Stomach (tissue), 4 donors: ENCODE measurements around the gene DENND4B.

Experiments
- CTCF ChIP-seq, 7 experiments: fragments of 450-650 bp in 4 of 7; fragments of 200-600 bp in 3 of 7; sonication (generic) in 3 of 7; IDR thresholded peaks; one replicate each; pipeline ENCODE4 v1.5.1; 2016 to 2019; ENCODE audit warnings: antibody characterized with exemption in 7 of 7, control low read depth in 2 of 7, mild to moderate bottlenecking in 1 of 7
- EP300 ChIP-seq: sonication (generic); formaldehyde crosslinking; IDR thresholded peaks from one replicate; pipeline ENCODE4 v1.6.1; 2017; ENCODE audit warnings: antibody characterized with exemption
- POLR2A ChIP-seq, 4 donors: fragments of 450-650 bp; IDR thresholded peaks; one replicate each; pipeline ENCODE4 v1.6.1; 2016; ENCODE audit warnings: antibody characterized with exemption in 4 of 4, control low read depth in 2 of 4, mild to moderate bottlenecking in 1 of 4, moderate library complexity in 1 of 4
- POLR2AphosphoS5 ChIP-seq, 3 donors: sonication (generic); formaldehyde crosslinking; IDR thresholded peaks; one replicate each; pipeline ENCODE4 v1.6.1; 2016; ENCODE audit warnings: antibody characterized with exemption in 3 of 3

DNA sequence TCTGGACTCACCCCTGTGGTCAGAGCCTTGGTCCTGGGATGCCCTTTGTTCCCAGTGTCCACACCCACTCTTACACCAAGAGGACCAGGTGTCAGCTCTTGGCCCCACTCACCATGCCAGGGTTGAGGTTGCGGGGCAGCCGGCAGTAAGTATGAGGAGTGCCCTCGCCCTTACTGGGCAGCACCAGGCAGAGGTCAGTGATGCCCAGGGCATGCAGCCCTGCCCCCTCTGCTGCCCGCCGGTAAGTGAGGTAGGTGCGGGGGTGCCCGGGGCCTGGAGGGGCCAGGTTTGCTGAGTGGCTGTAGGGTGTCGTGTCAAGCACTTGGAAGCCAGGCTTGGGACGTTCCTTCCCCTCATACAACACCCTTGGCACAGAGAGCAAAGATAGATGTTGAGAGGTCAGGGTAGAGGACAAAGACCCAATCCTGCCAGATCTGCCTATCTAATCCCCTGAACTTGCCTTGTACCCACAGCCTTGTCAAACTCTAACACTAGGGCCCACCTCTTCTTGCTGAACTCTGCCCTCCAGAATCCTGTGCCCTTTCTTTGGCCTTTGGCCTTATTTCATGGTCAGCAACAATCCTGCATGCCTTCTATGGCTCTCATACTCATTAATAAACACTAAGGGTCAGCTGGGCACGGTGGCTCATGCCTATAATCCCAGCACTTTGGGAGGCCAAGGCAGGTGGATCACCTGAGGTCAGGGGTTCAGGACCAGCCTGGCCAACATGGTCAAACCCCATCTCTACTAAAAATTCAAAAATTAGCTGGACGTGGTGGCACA, 3.6 kb downstream of the DENND4B start:
- no peak for TF ChIP-seq CTCF (IDR thresholded peaks at IDR 0.05)
- no peak for TF ChIP-seq POLR2AphosphoS5 (IDR thresholded peaks at IDR 0.05)
- no peak for TF ChIP-seq POLR2A (IDR thresholded peaks at IDR 0.05)
- no peak for TF ChIP-seq EP300
